HepG2 (cell line): Measurements from ENCODE around the gene FHL1. TPM values are rescaled to one million over a fixed set of nuclear protein-coding genes. Genes with fewer than 3 reads are reported as not detected.

Experiments used
- AGO1 ChIP-seq: fragments of 200-400 bp; formaldehyde crosslinking; IDR thresholded peaks from 2 replicates; pipeline ENCODE4 v1.6.1; 2017; ENCODE audit warnings: mild to moderate bottlenecking, low read depth, low read length, moderate library complexity; ENCODE audit not compliant: poor library complexity, severe bottlenecking
- FOXO1 ChIP-seq: sonication (generic); formaldehyde crosslinking; IDR thresholded peaks from 2 replicates; pipeline ENCODE4 v1.4.0; 2020; ENCODE audit warnings: missing genetic modification reagents
- GABPA ChIP-seq, 2 experiments: IDR thresholded peaks; 2 replicates each; pipeline ENCODE4 v1.6.1; 2011 to 2016; ENCODE audit warnings: low read depth in 2 of 2, low read length in 1 of 2, missing biosample characterization in 1 of 2, missing genetic modification characterization in 1 of 2
- RERE ChIP-seq: IDR thresholded peaks from 2 replicates; pipeline ENCODE4 v1.6.1; 2016; ENCODE audit warnings: low read depth, missing genetic modification reagents, missing compliant biosample characterization
- TBL1XR1 ChIP-seq: fragments of 150-350 bp; IDR thresholded peaks from 2 replicates; pipeline ENCODE4 v1.6.1; 2014; ENCODE audit warnings: borderline replicate concordance, low read length; ENCODE audit not compliant: partially characterized antibody
- TFDP1 ChIP-seq: IDR thresholded peaks from 2 replicates; pipeline ENCODE4 v1.6.1; 2016; ENCODE audit warnings: missing compliant biosample characterization, missing genetic modification reagents, borderline replicate concordance
- TRIM24 ChIP-seq: sonication (generic); formaldehyde crosslinking; IDR thresholded peaks from 2 replicates; pipeline ENCODE4 v1.8.0; 2022; ENCODE audit warnings: mild to moderate bottlenecking, missing genetic modification reagents
- ZSCAN12 ChIP-seq: sonication (generic); formaldehyde crosslinking; IDR thresholded peaks from 2 replicates; pipeline ENCODE4 v1.9.0; 2021; ENCODE audit warnings: mild to moderate bottlenecking, missing genetic modification reagents
- polyA plus RNA-seq, 8 experiments: library from polyadenylated mRNA; depleted of rRNA in 3 of 8; stranded (reverse) in 7 of 8; unstranded in 1 of 8; fragments of >200 nt; fragmentation: Illumina TruSeq in 4 of 8; extraction: Trizol in 4 of 8; gene quantifications; 2 replicates each; pipeline versions ENCODE4 v1.2.1 to v1.2.3, GENCODE V29; 2011 to 2016; ENCODE audit warnings: low read depth in 4 of 8, missing spikeins in 1 of 8, mixed read lengths in 1 of 8; ENCODE audit not compliant: insufficient read depth in 1 of 8
- total RNA-seq, 5 experiments: library from RNA; depleted of rRNA; stranded (reverse); fragments of >200 nt; fragmentation: Illumina TruSeq; extraction: Trizol; gene quantifications; 2 replicates each; pipeline ENCODE4 v1.2.3, GENCODE V29; 2016; ENCODE audit warnings: low read depth in 1 of 5

The FHL1 gene
- total and polyA plus RNA-seq, 2 of the 13 experiments (the other 11 are each of a cell fraction or from before 2014, with no cell fraction given): 0.33 TPM; not detected in 1

GRCh38 chrX:136201601-136202000 lies 54.3 kb downstream of the FHL1 start (continued):
- TF ChIP-seq TFDP1 (no peak), ZSCAN12 (CRISPR knock-in tag) (no peak), GABPA (IDR thresholded peaks at IDR 0.05; ENCODE audit: low read depth, low read length) (no peak), GABPA (CRISPR knock-in tag; IDR thresholded peaks at IDR 0.05; ENCODE audit: low read depth) (no peak), AGO1 (no peak), FOXO1 (CRISPR knock-in tag) (no peak), RERE (CRISPR knock-in tag) (no peak), TBL1XR1 (no peak), TRIM24 (CRISPR knock-in tag) (no peak)
